Measurements from ENCODE around the gene SERINC3. TPM values are rescaled to one million over a fixed set of nuclear protein-coding genes. Genes with fewer than 3 reads are reported as not detected.

The SERINC3 gene
- total and polyA plus RNA-seq, 2 of the 8 experiments (the other 6 are each of a cell fraction or from before 2014, with no cell fraction given): 47.2 to 66.0 TPM

DNA sequence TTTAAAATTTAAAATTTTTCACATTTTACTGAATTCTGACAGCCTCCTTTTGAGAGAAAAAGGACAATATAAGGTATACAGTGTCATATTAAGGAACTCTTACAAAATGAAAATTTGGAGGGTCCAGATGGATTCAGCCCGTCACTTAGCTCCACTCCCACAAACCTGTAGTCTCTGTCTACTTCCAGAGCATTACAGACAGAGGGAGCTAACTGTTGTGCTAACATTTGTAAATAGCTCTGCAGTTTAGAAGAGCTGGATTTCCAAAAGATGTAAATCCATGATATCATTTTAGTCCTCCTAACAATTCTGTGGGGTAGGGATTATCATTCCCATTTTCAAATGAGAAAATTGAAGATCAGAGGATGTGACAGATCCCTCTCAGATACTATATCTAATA is 16.1 kb upstream of the SERINC3 start:
- no peaks in the 10 kb centered on the region for H3K9me3 ChIP-seq (ENCODE audit: insufficient read depth in 2 of 2, low read depth in 1 of 2, low read length in 1 of 2)
- H2BK5ac ChIP-seq (ENCODE audit: low read depth, low read length): no peak overlapping the region
- no peaks in the 10 kb centered on the region for H3K27me3 ChIP-seq (replicated peaks in 1 of 4; ENCODE audit: control insufficient read depth in 3 of 4, extremely low read depth in 1 of 4, insufficient read depth in 3 of 4, low read length in 3 of 4)
- WGBS, 2 experiments (ENCODE audit: extremely low coverage in 1 of 2, insufficient coverage in 1 of 2, insufficient read length in 1 of 2, insufficient replicate concordance in 2 of 2, low coverage in 1 of 2, low lambda C conversion rate in 2 of 2, missing lambda C conversion rate in 1 of 2): 80% methylated on average over 1 of the region's 1 CpG; no CpG with 5 or more reads in 1 of the 2 experiments
- DNase-seq (ENCODE audit: low read depth in 1 of 2, low spot score in 2 of 2) (no peak), FAIRE-seq (no peak)
- H4K20me1 ChIP-seq (replicated peaks in 1 of 2; ENCODE audit: control insufficient read depth in 1 of 2, insufficient read depth in 2 of 2, low read length in 2 of 2): peaks cover 0 to 1% of the 10 kb centered on the region in 2 experiments
- H3K4me1 ChIP-seq (replicated peaks in 1 of 4; ENCODE audit: control insufficient read depth in 3 of 4, insufficient read depth in 4 of 4, low read length in 3 of 4): no peaks in the 10 kb centered on the region
- H3K23ac ChIP-seq (ENCODE audit: insufficient read length): no peak overlapping the region
- H3K36me3 ChIP-seq (ENCODE audit: control insufficient read depth in 2 of 4, insufficient read depth in 4 of 4, low read length in 3 of 4): no peaks in the 10 kb centered on the region
- ChIA-PET CTCF (ENCODE audit: partially characterized antibody) (interaction anchor here (0.5 to 1.8 kb wide), 3 partner anchors 11 to 238 kb away, joined by 3 to 5 read pairs (median 4); no protein-coding TSS in a partner anchor), POLR2A (ENCODE audit: partially characterized antibody) (no interaction called here)
- no peak overlapping the region for H3K56ac ChIP-seq (replicated peaks; ENCODE audit: insufficient read length, low read depth, low read length)
- H3K79me1 ChIP-seq (ENCODE audit: low read depth, low read length): no peaks in the 10 kb centered on the region
- H3K79me2 ChIP-seq (ENCODE audit: control insufficient read depth in 1 of 2, insufficient read depth in 2 of 2, low read length in 2 of 2): 0 out of 4 replicates have a peak, but pooled peaks cover 0 to 3% of the 10 kb centered on the region in 2 experiments
- no peak overlapping the region for H3K4me2 ChIP-seq (ENCODE audit: insufficient read depth in 1 of 2, low read depth in 2 of 2, low read length in 2 of 2)
- H2BK20ac ChIP-seq (ENCODE audit: low read length): no peak overlapping the region
- H3K9ac ChIP-seq (replicated peaks in 1 of 4; ENCODE audit: extremely low read depth in 1 of 4, low read depth in 3 of 4, low read length in 3 of 4): no peak overlapping the region
- H2BK120ac ChIP-seq (replicated peaks; ENCODE audit: low read depth, low read length): no peak overlapping the region
- H2AK5ac ChIP-seq (ENCODE audit: low read depth, low read length): no peak overlapping the region
- H3K23me2 ChIP-seq (ENCODE audit: low read depth, low read length): no peaks in the 10 kb centered on the region
- H3K4me3 ChIP-seq (ENCODE audit: extremely low read depth in 1 of 4, insufficient read depth in 2 of 4, low read depth in 3 of 4, low read length in 4 of 4): no peak overlapping the region
- H2BK12ac ChIP-seq (ENCODE audit: low read depth, low read length): no peak overlapping the region
- TF ChIP-seq EZH2 (IDR thresholded peaks at IDR 0.05; ENCODE audit: low read depth, low read length, severe bottlenecking) (no peak), GTF2F1 (IDR thresholded peaks at IDR 0.05; ENCODE audit: borderline replicate concordance, low read depth, low read length) (no peak)
- TF ChIP-seq, protein P1, sequence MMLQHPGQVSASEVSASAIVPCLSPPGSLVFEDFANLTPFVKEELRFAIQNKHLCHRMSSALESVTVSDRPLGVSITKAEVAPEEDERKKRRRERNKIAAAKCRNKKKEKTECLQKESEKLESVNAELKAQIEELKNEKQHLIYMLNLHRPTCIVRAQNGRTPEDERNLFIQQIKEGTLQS (IDR thresholded peaks at IDR 0.05; ENCODE audit: insufficient read depth, low read depth, low read length): no peak
- no peak overlapping the region for H3K18ac ChIP-seq (ENCODE audit: extremely low read depth, low read length)
- H3K27ac ChIP-seq (ENCODE audit: low read depth, low read length): no peak overlapping the region
- H4K91ac ChIP-seq (replicated peaks; ENCODE audit: insufficient read length, low read length): no peak overlapping the region
- no peak overlapping the region for H3K14ac ChIP-seq (ENCODE audit: insufficient read length)
- no peak overlapping the region for H2BK15ac ChIP-seq (ENCODE audit: low read length)
- no peak overlapping the region for H3K4ac ChIP-seq (replicated peaks; ENCODE audit: insufficient read length, low read depth, low read length)
- no peak overlapping the region for H4K8ac ChIP-seq (ENCODE audit: extremely low read depth, insufficient read depth, low read length)
- no peak overlapping the region for H4K5ac ChIP-seq (ENCODE audit: insufficient read length, low read depth, low read length)
- H2AFZ ChIP-seq (ENCODE audit: low read length): no peak overlapping the region
